GM19324 (cell line): ENCODE results near the gene MORC1.
"Not testable (repeated sequence)": the region's sequence is repeated elsewhere in the genome, so short reads cannot be mapped to it uniquely, and the experiment has no call there.

Experiments
- ATAC-seq: cut with Tn5 transposase; IDR thresholded peaks from one replicate; pipeline ENCODE4 v1.9.1; 2021; ENCODE audit warnings: mild to moderate bottlenecking, moderate library complexity; ENCODE audit not compliant: unreplicated experiment, low FRiP score

Gene MORC1

GRCh38 chr3:109117939-109118338 is at the start of gene MORC1:
Gene MORC1, minus strand, starts transcription at chr3:109118134. Its CDS starts 75 bp downstream, at chr3:109118059.
- ATAC-seq = no peak

- no peak for ATAC-seq
Observed at GRCh38 chr3:109165905-109166304, 48.0 kb upstream of the MORC1 start.

GRCh38 chr3:109161487-109162123 is 43.7 kb upstream of the MORC1 start:
- ATAC-seq = no peak

GRCh38 chr3:109155828-109156227 is 37.9 kb upstream of the MORC1 start:
- no peak for ATAC-seq

GRCh38 chr3:109154979-109155378 is 37.0 kb upstream of the MORC1 start:
- no peak for ATAC-seq

- ATAC-seq = no peak
Observed at GRCh38 chr3:109152320-109152719, 34.4 kb upstream of the MORC1 start.

GRCh38 chr3:109149078-109149477 is 31.1 kb upstream of the MORC1 start:
- ATAC-seq = no peak

GRCh38 chr3:109143646-109144045 is 25.7 kb upstream of the MORC1 start:
- no peak for ATAC-seq

GRCh38 chr3:109140318-109140717 is 22.4 kb upstream of the MORC1 start:
- ATAC-seq = no peak

GRCh38 chr3:109137761-109138160 is 19.8 kb upstream of the MORC1 start:
- ATAC-seq = no peak

- no peak for ATAC-seq
Observed at GRCh38 chr3:109136523-109136922, 18.6 kb upstream of the MORC1 start, which contains the start of gene C3orf85. Gene C3orf85, plus strand, starts transcription at chr3:109136719. Its CDS starts 129 bp downstream, at chr3:109136848.

- ATAC-seq = not testable (repeated sequence)
Observed at GRCh38 chr3:109133474-109133816, 15.5 kb upstream of the MORC1 start.

GRCh38 chr3:109132801-109133473 is 15.0 kb upstream of the MORC1 start:
- no peak for ATAC-seq

GRCh38 chr3:109131276-109131675 is 13.3 kb upstream of the MORC1 start:
- no peak for ATAC-seq

GRCh38 chr3:109127553-109127952 is 9.6 kb upstream of the MORC1 start:
- ATAC-seq = no peak

GRCh38 chr3:109125902-109126301 is 8.0 kb upstream of the MORC1 start:
- no peak for ATAC-seq

GRCh38 chr3:109122690-109123089 is 4.8 kb upstream of the MORC1 start:
- no peak for ATAC-seq

- ATAC-seq = no peak
Observed at GRCh38 chr3:109118584-109118983, 650 bp upstream of the MORC1 start.

GRCh38 chr3:109116031-109116430 is 1.9 kb downstream of the MORC1 start:
- no peak for ATAC-seq

GRCh38 chr3:109115451-109115850 is 2.5 kb downstream of the MORC1 start:
- ATAC-seq = no peak

- no peak for ATAC-seq
Observed at GRCh38 chr3:109114746-109115145, 3.2 kb downstream of the MORC1 start.
